ENCODE results near the gene ATF5.

ATF5 gene

GRCh38 chr19:49971991-49972411 is 43.0 kb downstream of the ATF5 start:
- H3K9me3 ChIP-seq (ENCODE audit: severe bottlenecking) = no peaks in the 10 kb centered on the region

GRCh38 chr19:49972841-49973240 is 43.8 kb downstream of the ATF5 start:
- Histone ChIP-seq H3K9me3 (ENCODE audit: severe bottlenecking) (no peaks in the 10 kb centered on the region), H3K4me3 (ENCODE audit: severe bottlenecking) (no peak overlapping the region), H3K27ac (ENCODE audit: poor library complexity, severe bottlenecking) (no peak overlapping the region), H3K27me3 (ENCODE audit: insufficient read depth, poor library complexity, severe bottlenecking) (no peaks in the 10 kb centered on the region), H3K4me1 (ENCODE audit: insufficient read depth, poor library complexity, severe bottlenecking) (no peaks in the 10 kb centered on the region), H3K36me3 (ENCODE audit: low read depth) (no peaks in the 10 kb centered on the region)
- no peak for TF ChIP-seq CTCF (IDR thresholded peaks at IDR 0.05; ENCODE audit: poor library complexity, severe bottlenecking)
- ATAC-seq (ENCODE audit: low read depth) (no peak), DNase-seq (ENCODE audit: low spot score) (no peak)

More at GRCh38 chr19:49971991-49972411, 43.0 kb downstream of the ATF5 start:
- Histone ChIP-seq H3K27me3 (ENCODE audit: insufficient read depth, poor library complexity, severe bottlenecking) (no peaks in the 10 kb centered on the region), H3K4me3 (ENCODE audit: severe bottlenecking) (no peak overlapping the region), H3K4me1 (ENCODE audit: insufficient read depth, poor library complexity, severe bottlenecking) (no peaks in the 10 kb centered on the region), H3K27ac (ENCODE audit: poor library complexity, severe bottlenecking) (no peak overlapping the region), H3K36me3 (ENCODE audit: low read depth) (no peaks in the 10 kb centered on the region)
- DNase-seq (ENCODE audit: low spot score) (no peak), ATAC-seq (ENCODE audit: low read depth) (no peak)
- no peak for TF ChIP-seq CTCF (IDR thresholded peaks at IDR 0.05; ENCODE audit: poor library complexity, severe bottlenecking)

GRCh38 chr19:49973987-49974386 is 45.0 kb downstream of the ATF5 start:
- no peak for ATAC-seq (ENCODE audit: low read depth)
- TF ChIP-seq CTCF (IDR thresholded peaks at IDR 0.05; ENCODE audit: poor library complexity, severe bottlenecking) = no peak

GRCh38 chr19:49975051-49975450 is 46.0 kb downstream of the ATF5 start:
- no peaks in the 10 kb centered on the region for H3K27me3 ChIP-seq (ENCODE audit: insufficient read depth, poor library complexity, severe bottlenecking)
- ATAC-seq (ENCODE audit: low read depth) (no peak), DNase-seq (ENCODE audit: low spot score) (no peak)
- no peak for TF ChIP-seq CTCF (IDR thresholded peaks at IDR 0.05; ENCODE audit: poor library complexity, severe bottlenecking)
- no peaks in the 10 kb centered on the region for H3K9me3 ChIP-seq (ENCODE audit: severe bottlenecking)
- H3K4me3 ChIP-seq (ENCODE audit: severe bottlenecking) = no peak overlapping the region
- no peaks in the 10 kb centered on the region for H3K36me3 ChIP-seq (ENCODE audit: low read depth)
- no peaks in the 10 kb centered on the region for H3K4me1 ChIP-seq (ENCODE audit: insufficient read depth, poor library complexity, severe bottlenecking)
- H3K27ac ChIP-seq (ENCODE audit: poor library complexity, severe bottlenecking) = no peak overlapping the region

More at GRCh38 chr19:49973987-49974386, 45.0 kb downstream of the ATF5 start:
- Histone ChIP-seq H3K9me3 (ENCODE audit: severe bottlenecking) (no peaks in the 10 kb centered on the region), H3K27me3 (ENCODE audit: insufficient read depth, poor library complexity, severe bottlenecking) (no peaks in the 10 kb centered on the region), H3K4me1 (ENCODE audit: insufficient read depth, poor library complexity, severe bottlenecking) (no peaks in the 10 kb centered on the region), H3K4me3 (ENCODE audit: severe bottlenecking) (no peak overlapping the region), H3K27ac (ENCODE audit: poor library complexity, severe bottlenecking) (no peak overlapping the region), H3K36me3 (ENCODE audit: low read depth) (no peaks in the 10 kb centered on the region)
- DNase-seq (ENCODE audit: low spot score) = no peak

- H3K4me1 ChIP-seq (ENCODE audit: insufficient read depth, poor library complexity, severe bottlenecking) = no peaks in the 10 kb centered on the region
- no peak for ATAC-seq (ENCODE audit: low read depth)
- TF ChIP-seq CTCF (IDR thresholded peaks at IDR 0.05; ENCODE audit: poor library complexity, severe bottlenecking) = no peak
- no peaks in the 10 kb centered on the region for H3K27me3 ChIP-seq (ENCODE audit: insufficient read depth, poor library complexity, severe bottlenecking)
- no peak overlapping the region for H3K4me3 ChIP-seq (ENCODE audit: severe bottlenecking)
- no peak overlapping the region for H3K27ac ChIP-seq (ENCODE audit: poor library complexity, severe bottlenecking)
- H3K9me3 ChIP-seq (ENCODE audit: severe bottlenecking) = no peaks in the 10 kb centered on the region
- DNase-seq (ENCODE audit: low spot score) = no peak
- no peaks in the 10 kb centered on the region for H3K36me3 ChIP-seq (ENCODE audit: low read depth)
These were observed 47.5 kb downstream of the ATF5 start for GRCh38 chr19:49976496-49976895.

Data from RWPE2 (cell line).